Suprapubic skin (tissue), 4 donors: ENCODE measurements around the gene PHKG2. TPM values are rescaled to one million over a fixed set of nuclear protein-coding genes. Genes with fewer than 3 reads are reported as not detected.

Source experiments
- DNase-seq, 2 donors: peaks; one replicate each; pipeline ENCODE4 v3.0.0-alpha.2; 2019; ENCODE audit warnings: low spot score in 2 of 2
- H3K27ac ChIP-seq: fragments of 200-600 bp; sonication (generic); one replicate; pipeline ENCODE4 v1.5.1; 2019
- H3K27me3 ChIP-seq: fragments of 200-600 bp; sonication (generic); one replicate; pipeline ENCODE4 v1.5.1; 2019
- H3K36me3 ChIP-seq: fragments of 200-600 bp; sonication (generic); one replicate; pipeline ENCODE4 v1.5.1; 2019
- H3K4me1 ChIP-seq: fragments of 200-600 bp; sonication (generic); one replicate; pipeline ENCODE4 v1.5.1; 2019
- H3K4me3 ChIP-seq: fragments of 200-600 bp; sonication (generic); one replicate; pipeline ENCODE4 v1.5.1; 2019; ENCODE audit warnings: mild to moderate bottlenecking
- H3K9me3 ChIP-seq: fragments of 200-600 bp; sonication (generic); one replicate; pipeline ENCODE4 v1.5.1; 2019
- EP300 ChIP-seq: sonication (generic); formaldehyde crosslinking; IDR thresholded peaks from one replicate; pipeline ENCODE4 v1.6.1; 2017; ENCODE audit warnings: antibody characterized with exemption
- POLR2A ChIP-seq, 2 donors: fragments of 450-650 bp; IDR thresholded peaks; one replicate each; pipeline ENCODE4 v1.6.1; 2017; ENCODE audit warnings: antibody characterized with exemption in 2 of 2, mild to moderate bottlenecking in 2 of 2, moderate library complexity in 2 of 2
- POLR2AphosphoS5 ChIP-seq, 3 donors: sonication (generic); formaldehyde crosslinking; IDR thresholded peaks; one replicate each; pipeline ENCODE4 v1.6.1; 2017; ENCODE audit warnings: antibody characterized with exemption in 3 of 3
- WGBS: methylation state at CpG from one replicate; pipeline ENCODE4 v1.1.5; 2018; 5-methylcytosine and 5-hydroxymethylcytosine counted together
- total RNA-seq, 4 donors: library from RNA; depleted of rRNA; stranded (reverse); fragments of >200 nt; gene quantifications; one replicate each; pipeline ENCODE4 v1.1.0, GENCODE V29; 2016
- TF ChIP-seq, protein P1 (sequence below), 2 donors: fragments of 200-600 bp in 1 of 2; fragments of 450-650 bp in 1 of 2; sonication (generic) in 1 of 2; IDR thresholded peaks; one replicate each; pipeline ENCODE4 v1.5.1; 2016 to 2019; ENCODE audit warnings: antibody characterized with exemption in 2 of 2, mild to moderate bottlenecking in 1 of 2, moderate library complexity in 1 of 2

The PHKG2 gene
- total RNA-seq, 4 donors from 2014 or later = 24.8 to 54.9 (median 36.1) TPM

DNA sequence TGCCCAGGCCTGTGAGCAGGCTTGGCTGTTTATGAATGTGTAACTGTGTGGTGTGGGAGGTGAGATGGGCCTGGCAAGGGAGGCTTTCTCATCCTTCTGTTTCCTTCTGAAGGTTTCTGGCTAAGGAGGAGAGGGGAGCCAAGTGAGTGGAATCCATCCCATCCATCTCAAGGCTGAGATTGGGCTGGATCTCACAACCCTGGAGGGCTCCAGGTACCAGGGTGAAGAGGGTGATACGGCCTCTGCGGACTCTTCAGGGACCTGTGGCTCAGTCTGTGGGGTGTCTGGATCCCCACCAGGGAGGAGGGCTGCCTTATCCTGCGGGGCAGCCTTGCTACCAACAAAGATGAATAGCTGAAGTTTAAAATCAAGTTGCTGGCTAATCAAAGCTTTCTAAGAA lies 31.8 kb downstream of the PHKG2 start:
- DNase-seq = no peak
- peaks cover 38% of the 10 kb centered on the region for H3K36me3 ChIP-seq
- no peaks in the 10 kb centered on the region for H3K9me3 ChIP-seq
- H3K27me3 ChIP-seq = no peaks in the 10 kb centered on the region
- TF ChIP-seq EP300 (no peak), POLR2AphosphoS5 (IDR thresholded peaks at IDR 0.05) (no peak), POLR2A (IDR thresholded peaks at IDR 0.05) (no peak)
- TF ChIP-seq, protein P1, sequence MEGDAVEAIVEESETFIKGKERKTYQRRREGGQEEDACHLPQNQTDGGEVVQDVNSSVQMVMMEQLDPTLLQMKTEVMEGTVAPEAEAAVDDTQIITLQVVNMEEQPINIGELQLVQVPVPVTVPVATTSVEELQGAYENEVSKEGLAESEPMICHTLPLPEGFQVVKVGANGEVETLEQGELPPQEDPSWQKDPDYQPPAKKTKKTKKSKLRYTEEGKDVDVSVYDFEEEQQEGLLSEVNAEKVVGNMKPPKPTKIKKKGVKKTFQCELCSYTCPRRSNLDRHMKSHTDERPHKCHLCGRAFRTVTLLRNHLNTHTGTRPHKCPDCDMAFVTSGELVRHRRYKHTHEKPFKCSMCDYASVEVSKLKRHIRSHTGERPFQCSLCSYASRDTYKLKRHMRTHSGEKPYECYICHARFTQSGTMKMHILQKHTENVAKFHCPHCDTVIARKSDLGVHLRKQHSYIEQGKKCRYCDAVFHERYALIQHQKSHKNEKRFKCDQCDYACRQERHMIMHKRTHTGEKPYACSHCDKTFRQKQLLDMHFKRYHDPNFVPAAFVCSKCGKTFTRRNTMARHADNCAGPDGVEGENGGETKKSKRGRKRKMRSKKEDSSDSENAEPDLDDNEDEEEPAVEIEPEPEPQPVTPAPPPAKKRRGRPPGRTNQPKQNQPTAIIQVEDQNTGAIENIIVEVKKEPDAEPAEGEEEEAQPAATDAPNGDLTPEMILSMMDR (IDR thresholded peaks at IDR 0.05) = no peak
- 96% methylated on average over 3 of the region's 3 CpGs for WGBS
- no peak overlapping the region for H3K27ac ChIP-seq
- H3K4me3 ChIP-seq = no peak overlapping the region
- H3K4me1 ChIP-seq = peaks cover 26% of the 10 kb centered on the region

DNA sequence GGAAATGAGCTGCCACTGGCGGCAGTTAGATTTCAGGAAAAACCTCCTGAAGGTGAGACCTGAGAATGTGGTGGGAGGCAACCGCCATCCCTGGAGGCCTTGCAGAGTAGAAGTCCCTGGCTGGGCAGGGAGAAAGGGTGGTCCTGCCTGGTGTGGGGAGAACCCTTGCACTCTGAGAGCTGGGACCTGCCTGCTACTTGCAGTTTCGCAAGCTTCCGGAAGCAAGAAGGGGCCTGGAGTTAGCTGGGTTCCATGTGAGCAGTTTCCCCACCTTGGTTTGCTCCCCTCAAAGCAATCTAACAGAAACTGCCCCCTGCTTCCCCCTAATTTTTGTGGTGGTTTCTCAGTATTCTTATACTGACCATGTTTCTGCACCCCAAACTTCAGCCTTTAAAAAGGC lies 32.3 kb downstream of the PHKG2 start:
- peaks cover 38% of the 10 kb centered on the region for H3K36me3 ChIP-seq
- no peak overlapping the region for H3K27ac ChIP-seq
- WGBS = 83% methylated on average over 4 of the region's 4 CpGs
- H3K4me3 ChIP-seq = no peak overlapping the region
- no peak for DNase-seq
- H3K9me3 ChIP-seq = no peaks in the 10 kb centered on the region
- H3K27me3 ChIP-seq = no peaks in the 10 kb centered on the region
- H3K4me1 ChIP-seq = peaks cover 27% of the 10 kb centered on the region
- TF ChIP-seq EP300 (no peak), POLR2A (IDR thresholded peaks at IDR 0.05) (no peak), POLR2AphosphoS5 (IDR thresholded peaks at IDR 0.05) (no peak)
- TF ChIP-seq, protein P1 (IDR thresholded peaks at IDR 0.05) = no peak

DNA sequence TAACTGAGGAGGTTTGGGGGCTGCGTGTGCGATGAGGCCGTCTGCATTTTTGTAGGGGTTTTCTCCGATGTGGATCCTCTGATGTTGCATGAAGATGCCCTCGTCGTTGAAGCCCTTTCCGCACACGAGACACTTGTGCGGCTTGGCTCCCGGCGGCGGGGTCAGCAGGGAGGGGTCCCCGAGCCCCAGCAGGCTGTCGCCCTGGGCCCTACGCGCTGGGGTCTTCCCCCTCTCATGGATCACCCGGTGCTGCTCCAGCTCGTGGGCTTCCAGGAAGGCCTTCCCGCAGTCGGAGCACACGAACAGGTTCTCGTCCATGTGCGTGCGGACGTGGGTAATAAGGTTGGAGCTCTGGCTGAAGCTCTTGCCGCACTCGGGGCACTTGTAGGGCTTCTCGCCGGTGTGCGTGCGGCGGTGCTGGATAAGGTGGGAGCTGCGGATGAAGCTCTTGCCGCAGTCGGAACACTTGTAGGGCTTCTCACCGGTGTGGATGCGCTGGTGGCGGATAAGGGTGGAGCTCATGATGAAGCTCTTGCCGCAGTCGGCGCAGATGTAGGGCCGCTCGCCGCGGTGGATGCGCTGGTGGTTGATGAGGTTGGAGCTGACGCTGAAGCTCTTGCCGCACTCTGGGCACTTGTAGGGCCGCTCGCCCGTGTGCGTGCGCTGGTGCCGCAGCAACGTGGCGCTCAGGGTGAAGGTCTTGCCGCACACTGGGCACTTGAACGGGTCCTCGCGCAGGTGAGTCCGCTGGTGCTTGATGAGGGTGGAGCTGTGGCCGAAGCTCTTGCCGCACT lies 34.5 kb downstream of the PHKG2 start:
- Histone ChIP-seq H3K4me1 (peaks cover 23% of the 10 kb centered on the region), H3K27ac (no peak overlapping the region), H3K36me3 (peaks cover 38% of the 10 kb centered on the region), H3K9me3 (no peaks in the 10 kb centered on the region), H3K4me3 (no peak overlapping the region), H3K27me3 (no peaks in the 10 kb centered on the region)
- 94% methylated on average over 33 of the region's 63 CpGs for WGBS
- no peak for TF ChIP-seq EP300
- TF ChIP-seq, protein P1 (IDR thresholded peaks at IDR 0.05) = no peak
- no peak for TF ChIP-seq POLR2A (IDR thresholded peaks at IDR 0.05)
- no peak for TF ChIP-seq POLR2AphosphoS5 (IDR thresholded peaks at IDR 0.05)
- no peak for DNase-seq

DNA sequence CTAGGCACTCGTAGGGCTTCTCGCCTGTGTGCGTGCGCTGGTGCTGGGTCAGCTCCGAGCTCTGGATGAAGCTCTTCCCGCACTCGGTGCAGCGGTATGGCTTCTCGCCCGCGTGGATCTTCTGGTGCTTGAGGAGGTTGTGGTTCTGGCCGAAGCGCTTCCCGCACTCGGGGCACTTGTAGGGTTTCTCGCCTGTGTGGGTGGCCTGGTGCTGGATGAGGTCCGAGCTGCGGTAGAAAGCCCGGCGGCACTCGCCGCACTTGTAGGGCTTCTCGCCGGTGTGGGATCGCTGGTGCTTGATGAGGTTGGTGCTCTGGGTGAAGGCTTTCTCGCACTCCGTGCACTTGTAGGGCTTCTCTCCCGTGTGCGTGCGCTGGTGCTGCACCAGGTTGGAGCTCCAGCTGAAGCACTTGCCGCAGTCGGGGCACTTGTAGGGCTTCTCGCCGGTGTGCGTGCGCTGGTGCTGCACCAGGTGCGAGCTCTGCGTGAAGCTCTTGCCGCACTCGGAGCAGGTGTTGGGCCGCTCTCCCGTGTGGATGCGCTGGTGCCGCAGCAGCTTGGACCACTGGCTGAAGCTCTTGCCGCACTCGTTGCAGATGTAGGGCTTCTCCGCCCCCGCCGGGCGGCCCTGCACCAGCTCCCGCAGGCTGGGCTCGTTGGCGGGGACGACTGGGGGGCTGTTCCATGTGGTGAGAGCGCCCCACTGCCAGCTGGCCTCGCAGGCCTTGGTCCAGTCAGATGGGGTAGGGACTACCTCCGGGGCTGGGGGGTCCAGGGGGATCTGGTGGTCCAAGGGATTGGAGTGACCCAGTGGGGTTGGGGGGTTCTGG lies 35.3 kb downstream of the PHKG2 start:
- 94% methylated on average over 17 of the region's 57 CpGs for WGBS
- H3K36me3 ChIP-seq = peaks cover 38% of the 10 kb centered on the region
- no peaks in the 10 kb centered on the region for H3K27me3 ChIP-seq
- no peak for DNase-seq
- no peak overlapping the region for H3K4me3 ChIP-seq
- TF ChIP-seq, protein P1 (IDR thresholded peaks at IDR 0.05) = no peak
- no peak for TF ChIP-seq POLR2A (IDR thresholded peaks at IDR 0.05)
- TF ChIP-seq POLR2AphosphoS5 (IDR thresholded peaks at IDR 0.05) = no peak
- TF ChIP-seq EP300 = no peak
- no peaks in the 10 kb centered on the region for H3K9me3 ChIP-seq
- peaks cover 27% of the 10 kb centered on the region for H3K4me1 ChIP-seq
- H3K27ac ChIP-seq = no peak overlapping the region

DNA sequence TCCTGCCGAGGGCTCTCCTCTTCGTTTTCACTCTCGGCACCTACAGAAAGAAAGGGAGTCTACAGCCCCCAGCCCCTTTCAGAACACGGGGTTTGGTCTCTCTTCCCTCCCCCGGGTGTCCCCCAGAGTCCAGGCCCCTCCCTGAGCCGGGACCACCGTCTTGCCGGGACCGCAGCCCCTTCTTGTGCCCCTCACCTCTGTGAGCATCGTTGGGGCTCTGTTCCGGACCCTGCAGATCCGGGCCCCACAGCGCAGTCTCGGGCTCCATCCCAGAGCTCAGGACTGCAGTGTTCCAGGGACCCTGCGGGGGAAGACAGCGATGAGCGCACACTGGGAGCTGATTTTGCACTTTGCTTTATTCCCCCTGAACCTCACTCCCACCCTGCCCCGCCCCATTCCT lies 36.0 kb downstream of the PHKG2 start:
- no peak for DNase-seq
- H3K27me3 ChIP-seq = no peaks in the 10 kb centered on the region
- no peak overlapping the region for H3K4me3 ChIP-seq
- no peak for TF ChIP-seq POLR2AphosphoS5 (IDR thresholded peaks at IDR 0.05)
- TF ChIP-seq, protein P1 (IDR thresholded peaks at IDR 0.05) = no peak
- no peak for TF ChIP-seq POLR2A (IDR thresholded peaks at IDR 0.05)
- TF ChIP-seq EP300 = no peak
- H3K36me3 ChIP-seq = peaks cover 38% of the 10 kb centered on the region
- 74% methylated on average over 10 of the region's 18 CpGs for WGBS
- H3K9me3 ChIP-seq = no peaks in the 10 kb centered on the region
- H3K4me1 ChIP-seq = peaks cover 27% of the 10 kb centered on the region
- no peak overlapping the region for H3K27ac ChIP-seq
